HS-27A (cell line): ENCODE results near the gene POU3F2.

Experiments used
- DNase-seq: peaks from one replicate; pipeline ENCODE4 v3.0.0-alpha.2; 2012; ENCODE audit warnings: low read depth, missing footprints

The POU3F2 gene

GRCh38 chr6:98831057-98831958 is 3.1 kb upstream of the POU3F2 start:
- DNase-seq, result no peak

- no peak for DNase-seq
Measured at GRCh38 chr6:98831959-98832283, 2.5 kb upstream of the POU3F2 start.

GRCh38 chr6:98832284-98833056 is 1.9 kb upstream of the POU3F2 start:
- DNase-seq, result no peak

GRCh38 chr6:98833057-98833306 is 1.4 kb upstream of the POU3F2 start:
- DNase-seq, result no peak

- DNase-seq, result no peak
Measured at GRCh38 chr6:98833307-98834059, 891 bp upstream of the POU3F2 start.

- DNase-seq, result no peak
Measured at GRCh38 chr6:98835149-98836024, 1.0 kb downstream of the POU3F2 start.

- DNase-seq, result no peak
Measured at GRCh38 chr6:98836025-98836961, 1.9 kb downstream of the POU3F2 start.

GRCh38 chr6:98836962-98837944 is 2.9 kb downstream of the POU3F2 start:
- no peak for DNase-seq

- no peak for DNase-seq
Measured at GRCh38 chr6:98838032-98838431, 3.7 kb downstream of the POU3F2 start.

- no peak for DNase-seq
Measured at GRCh38 chr6:98838975-98839374, 4.6 kb downstream of the POU3F2 start.

- DNase-seq, result no peak
Measured at GRCh38 chr6:98839781-98840361, 5.5 kb downstream of the POU3F2 start.

- no peak for DNase-seq
Measured at GRCh38 chr6:98840385-98840784, 6.0 kb downstream of the POU3F2 start.

- DNase-seq, result no peak
Measured at GRCh38 chr6:98840996-98841513, 6.7 kb downstream of the POU3F2 start.

- DNase-seq, result no peak
Measured at GRCh38 chr6:98841621-98842341, 7.4 kb downstream of the POU3F2 start.

- DNase-seq, result no peak
Measured at GRCh38 chr6:98842342-98843180, 8.2 kb downstream of the POU3F2 start.

GRCh38 chr6:98843271-98844243 is 9.2 kb downstream of the POU3F2 start:
- no peak for DNase-seq
